HG03159 (cell line): ENCODE results near the gene ADGRV1.
"Not testable (repeated sequence)": the region's sequence is repeated elsewhere in the genome, so short reads cannot be mapped to it uniquely, and the experiment has no call there.

ENCODE experiments used
- ATAC-seq: cut with Tn5 transposase; IDR thresholded peaks from one replicate; pipeline ENCODE4 v1.9.1; 2021; ENCODE audit warnings: mild to moderate bottlenecking, moderate library complexity; ENCODE audit not compliant: unreplicated experiment

The ADGRV1 gene

DNA sequence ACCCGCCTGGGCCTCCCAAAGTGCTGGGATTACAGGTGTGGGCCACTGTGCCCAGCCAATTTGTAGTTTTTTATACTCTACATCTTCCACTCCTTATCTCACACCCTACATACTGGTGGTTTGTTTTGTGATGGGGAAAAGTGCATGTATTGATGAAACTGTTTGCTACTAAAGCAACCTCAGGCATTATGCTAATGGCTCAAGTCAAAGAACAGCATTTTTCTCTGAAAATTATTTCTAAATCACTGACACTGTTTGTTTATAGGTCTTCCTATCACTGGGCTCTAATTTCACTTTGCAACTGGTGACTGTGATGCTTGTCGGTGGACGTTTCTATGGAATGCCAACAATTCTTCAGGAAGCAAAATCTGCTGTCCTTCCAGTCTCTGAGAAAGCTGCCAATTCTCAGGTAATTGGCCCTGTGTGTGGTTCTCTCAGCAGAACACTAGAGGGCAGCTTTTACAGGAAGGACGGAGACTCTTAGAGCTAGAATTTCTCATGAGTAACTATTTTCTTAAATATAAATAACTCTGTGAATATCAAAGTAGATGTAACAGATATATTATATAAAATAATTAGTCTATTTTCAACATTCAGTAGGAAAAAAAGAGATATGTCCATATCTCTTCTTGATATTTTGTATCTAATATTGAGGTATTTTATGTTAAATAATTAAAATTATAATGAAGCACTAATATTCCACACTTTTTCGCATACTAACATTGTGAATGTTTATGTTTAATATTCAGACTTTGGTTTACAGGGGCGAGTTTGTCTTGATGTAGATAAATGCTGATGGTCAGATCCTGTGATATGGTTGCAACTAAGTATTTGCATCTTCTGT is 244.1 kb downstream of the ADGRV1 start:
- ATAC-seq, result peak; percentile 96

DNA sequence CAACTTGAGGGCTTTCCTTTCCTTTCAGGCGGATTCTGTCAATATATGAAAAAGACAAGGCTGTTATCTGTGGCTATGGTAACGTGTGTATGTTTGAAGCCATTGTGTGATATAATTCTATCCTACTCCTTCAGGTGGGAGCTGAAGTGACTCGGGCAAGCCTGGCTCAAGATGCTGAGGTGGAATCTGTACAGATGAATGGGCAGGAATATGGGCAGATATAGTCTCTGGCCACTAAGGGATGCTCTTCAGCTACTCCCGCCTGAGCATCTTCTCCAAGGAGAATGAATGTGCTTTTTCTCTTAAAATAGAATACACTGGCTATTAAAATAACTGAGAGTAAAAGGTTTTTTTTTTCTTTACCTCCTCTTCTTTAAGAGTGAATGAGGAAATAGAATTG is 244.8 kb downstream of the ADGRV1 start:
- no peak for ATAC-seq

GRCh38 chr5:90803876-90804275 is 245.3 kb downstream of the ADGRV1 start:
- ATAC-seq, result no peak

DNA sequence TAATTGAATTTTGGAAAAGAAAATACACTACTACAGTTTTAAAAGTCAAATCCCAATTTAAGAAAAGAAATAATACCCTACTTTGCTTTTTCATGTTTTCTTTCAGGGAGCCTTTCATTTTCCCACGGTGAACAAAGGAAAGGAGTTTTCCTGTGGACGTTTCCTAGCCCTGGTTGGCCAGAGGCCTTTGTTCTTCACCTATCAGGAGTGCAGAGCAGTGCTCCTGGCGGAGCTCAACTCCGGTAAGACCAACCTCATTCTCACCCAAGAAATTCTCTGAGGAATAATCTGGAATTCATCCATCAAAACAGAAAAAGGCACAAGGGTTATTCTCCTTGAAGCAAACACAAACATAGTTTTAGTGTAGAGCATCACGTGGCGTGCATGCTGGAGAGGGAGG is 248.9 kb downstream of the ADGRV1 start:
- no peak for ATAC-seq

GRCh38 chr5:90809311-90810056 is 250.9 kb downstream of the ADGRV1 start:
- ATAC-seq, result no peak

GRCh38 chr5:90810211-90810610 is 251.6 kb downstream of the ADGRV1 start:
- no peak for ATAC-seq

DNA sequence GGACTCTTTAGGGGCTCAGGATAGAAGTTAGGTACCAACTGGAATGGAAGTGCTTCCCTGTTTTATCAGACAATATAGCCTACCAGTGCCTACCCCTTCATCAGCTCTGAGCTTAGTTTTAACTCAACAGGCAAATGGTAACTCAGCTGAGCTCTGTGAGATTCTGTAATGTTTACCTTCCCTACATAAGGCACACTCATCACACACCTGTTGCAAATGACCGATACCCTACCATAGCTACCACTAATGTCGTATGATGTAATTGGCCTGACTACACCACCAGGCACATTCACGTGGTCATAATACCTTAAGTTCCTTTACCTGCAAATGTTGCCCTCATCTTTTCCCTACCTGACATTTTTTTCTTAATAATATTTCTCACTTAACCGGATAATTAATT is 254.8 kb downstream of the ADGRV1 start:
- no peak for ATAC-seq

DNA sequence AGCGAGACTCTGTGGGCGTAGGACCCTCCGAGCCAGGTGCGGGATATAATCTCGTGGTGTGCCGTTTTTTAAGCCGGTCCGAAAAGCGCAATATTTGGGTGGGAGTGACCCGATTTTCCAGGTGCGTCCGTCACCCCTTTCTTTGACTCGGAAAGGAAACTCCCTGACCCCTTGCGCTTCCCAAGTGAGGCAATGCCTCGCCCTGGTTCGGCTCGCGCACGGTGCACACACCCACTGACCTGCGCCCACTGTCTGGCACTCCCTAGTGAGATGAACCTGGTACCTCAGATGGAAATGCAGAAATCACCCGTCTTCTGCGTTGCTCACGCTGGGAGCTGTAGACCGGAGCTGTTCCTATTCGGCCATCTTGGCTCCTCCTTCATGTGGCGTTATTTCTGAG is 263.5 kb downstream of the ADGRV1 start:
- not testable (repeated sequence) for ATAC-seq

- ATAC-seq, result no peak
Measured at GRCh38 chr5:90824436-90824835, 265.8 kb downstream of the ADGRV1 start.

DNA sequence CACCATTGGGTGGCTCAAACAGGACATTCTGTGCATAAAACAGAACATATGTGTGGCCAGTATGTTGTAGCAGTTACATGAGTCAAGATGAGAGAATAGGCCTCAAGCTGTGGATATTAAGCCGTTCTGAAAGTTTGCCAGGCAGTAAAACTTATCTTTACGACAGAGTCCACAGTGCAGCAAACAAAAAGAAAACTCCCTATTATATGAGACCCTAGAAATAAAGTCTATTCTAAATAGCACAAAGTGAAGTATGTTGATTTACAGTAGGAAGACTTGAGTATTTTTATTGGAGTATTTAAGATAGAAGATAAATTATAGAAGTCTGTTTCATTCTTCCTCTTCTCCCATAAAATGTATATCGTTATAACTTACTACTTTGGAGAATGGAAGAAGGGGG is 271.5 kb downstream of the ADGRV1 start:
- no peak for ATAC-seq

GRCh38 chr5:90833753-90834152 is 275.2 kb downstream of the ADGRV1 start:
- ATAC-seq, result no peak

DNA sequence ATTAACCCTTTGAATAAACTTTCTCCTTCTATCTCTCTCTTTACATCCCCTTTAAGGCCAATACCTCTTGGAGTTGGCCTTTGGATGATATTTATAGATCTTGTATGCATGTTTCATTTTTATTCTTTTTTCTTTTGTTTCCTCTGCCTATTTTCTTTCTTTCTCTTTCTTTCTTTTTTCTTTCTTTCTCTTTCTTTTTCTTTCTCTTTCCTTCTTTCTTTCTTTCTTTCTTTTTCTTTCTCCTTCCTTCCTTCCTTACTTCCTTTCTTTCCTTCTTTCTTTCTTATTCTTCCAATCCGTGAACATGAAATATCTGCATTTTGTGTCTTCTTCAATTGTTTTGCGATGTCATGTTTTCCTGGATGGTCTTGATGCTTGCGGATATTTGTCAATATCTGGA is 276.1 kb downstream of the ADGRV1 start:
- ATAC-seq, result no peak

- ATAC-seq, result no peak
Measured at GRCh38 chr5:90843443-90843842, 284.8 kb downstream of the ADGRV1 start.

DNA sequence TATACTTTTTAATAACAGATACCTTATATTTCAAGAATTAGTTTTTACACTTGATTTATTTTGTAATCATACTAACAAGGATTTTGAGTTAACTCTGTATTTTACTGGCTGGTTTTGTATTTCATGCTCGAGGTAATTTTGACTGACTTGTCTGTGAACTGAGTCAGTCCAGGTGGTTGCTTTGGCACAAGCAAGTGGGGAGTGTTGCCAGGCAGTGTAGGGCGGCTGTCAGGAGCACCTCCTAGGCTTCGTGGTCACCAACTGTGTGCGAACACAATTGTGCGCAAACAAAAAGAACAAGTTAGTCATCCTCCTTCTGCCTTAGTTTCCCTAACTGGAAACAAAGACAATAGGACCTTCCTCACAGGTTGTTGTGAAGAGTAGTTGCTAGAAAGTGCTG is 286.3 kb downstream of the ADGRV1 start:
- ATAC-seq, result no peak

DNA sequence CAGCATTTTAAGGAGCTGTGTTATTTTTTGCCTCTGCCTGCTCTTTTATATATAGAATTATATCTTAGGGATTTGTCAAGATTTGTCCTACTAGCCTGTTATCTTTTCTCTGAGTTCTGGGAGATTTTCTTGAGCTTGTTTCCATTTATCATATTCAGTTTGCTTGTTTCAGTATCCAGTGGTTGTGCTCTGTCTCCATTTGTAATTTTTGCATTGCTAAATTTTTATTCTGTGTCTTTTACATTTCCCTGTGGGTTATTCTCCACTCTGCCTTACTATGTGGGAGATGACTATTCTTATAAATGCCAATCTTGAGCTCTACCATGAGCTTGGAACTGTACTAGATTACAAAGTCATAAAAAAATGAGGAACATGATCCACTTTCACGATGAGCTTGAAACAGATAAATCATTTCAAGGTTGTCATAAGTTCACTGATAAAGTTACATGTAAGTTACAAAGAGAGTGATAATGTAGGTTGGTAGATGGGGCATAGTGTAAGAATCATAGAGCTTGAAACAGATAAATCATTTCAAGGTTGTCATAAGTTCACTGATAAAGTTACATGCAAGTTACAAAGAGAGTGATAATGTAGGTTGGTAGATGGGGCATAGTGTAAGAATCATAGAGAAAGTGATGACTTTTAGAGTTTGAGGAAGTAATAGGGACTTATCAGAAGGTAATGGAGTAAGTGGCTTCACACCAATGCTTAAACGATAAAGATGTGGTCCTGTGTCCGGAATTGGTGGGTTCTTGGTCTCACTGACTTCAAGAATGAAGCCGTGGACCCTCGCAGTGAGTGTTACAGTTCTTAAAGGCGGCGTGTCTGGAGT is 287.3 kb downstream of the ADGRV1 start:
- ATAC-seq, result no peak

- ATAC-seq, result not testable (repeated sequence)
Measured at GRCh38 chr5:90847606-90848005, 289.0 kb downstream of the ADGRV1 start.

GRCh38 chr5:90849939-90850338 is 291.3 kb downstream of the ADGRV1 start:
- ATAC-seq, result no peak

- ATAC-seq, result no peak
Measured at GRCh38 chr5:90852531-90852930, 293.9 kb downstream of the ADGRV1 start.

- ATAC-seq, result no peak
Measured at GRCh38 chr5:90853750-90854149, 295.2 kb downstream of the ADGRV1 start.

DNA sequence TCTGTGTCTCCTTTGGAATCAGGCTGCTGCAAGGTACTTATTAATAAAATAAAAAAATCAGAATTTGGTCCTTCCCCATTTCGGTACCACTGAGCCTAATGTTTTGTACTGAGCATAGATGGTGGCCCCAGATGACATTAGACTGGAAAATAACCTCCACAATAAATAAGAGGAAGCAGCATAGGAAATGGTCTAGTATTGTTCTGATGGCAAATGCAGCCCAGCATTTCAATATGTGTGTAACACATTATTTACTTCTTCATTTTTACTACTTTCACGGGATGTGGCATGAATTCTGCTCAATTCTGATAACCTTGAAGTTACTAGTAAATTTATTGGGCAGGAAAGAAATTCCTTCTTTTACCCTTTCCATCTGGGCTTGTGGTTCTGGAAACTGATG is 295.6 kb downstream of the ADGRV1 start:
- no peak for ATAC-seq

GRCh38 chr5:90855296-90856010 is 296.9 kb downstream of the ADGRV1 start:
- no peak for ATAC-seq
